ENCODE data around the gene FOXO1.
"Not testable (repeated sequence)": the region's sequence is repeated elsewhere in the genome, so short reads cannot be mapped to it uniquely, and the experiment has no call there.

FOXO1 gene

DNA sequence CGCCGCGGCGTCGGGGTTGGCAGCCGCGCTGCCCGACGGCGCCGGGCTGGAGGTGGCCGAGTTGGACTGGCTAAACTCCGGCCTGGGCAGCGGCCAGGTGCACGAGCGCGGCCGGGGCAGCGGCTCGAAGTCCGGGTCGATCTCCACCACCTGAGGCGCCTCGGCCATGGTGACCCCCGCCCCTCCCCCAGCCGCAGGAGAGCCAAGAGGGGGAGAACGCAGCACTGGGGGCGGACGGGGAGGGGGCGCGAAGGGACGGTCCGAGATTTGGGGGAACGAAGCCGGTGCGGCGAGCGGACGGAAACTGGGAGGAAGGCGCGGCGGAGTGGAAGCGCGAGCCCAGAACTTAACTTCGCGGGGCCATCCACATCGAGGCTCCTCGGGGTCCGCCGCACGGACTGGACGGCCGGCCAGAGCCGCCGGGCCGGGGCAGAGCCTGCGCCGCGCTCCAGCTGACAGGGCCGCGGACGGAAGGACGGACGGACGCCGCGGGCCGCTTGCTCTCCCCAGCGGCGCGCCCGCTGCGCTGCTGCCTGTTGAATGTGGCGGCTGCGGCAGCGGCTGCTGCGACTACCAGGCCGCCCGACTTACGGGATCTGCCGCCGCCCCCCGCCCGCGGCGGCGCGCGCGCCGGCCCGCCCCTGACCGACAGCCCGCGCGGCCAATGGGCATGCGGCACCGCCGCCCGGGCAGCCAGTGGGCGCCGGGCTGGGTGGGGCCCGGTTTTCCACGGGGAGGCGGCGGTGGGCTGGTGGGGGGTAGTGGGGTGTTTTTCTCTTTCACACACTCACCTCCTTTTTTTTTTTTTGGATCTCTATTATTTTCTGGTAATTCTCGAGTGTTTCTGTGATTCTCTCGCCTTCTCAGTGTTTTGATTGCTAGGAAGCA is at the start of gene FOXO1:
FOXO1 (minus strand) TSS at position 597 of the 888 bp plus-strand sequence; CDS start at position 168, 429 bp downstream.
- peak; percentile 74 to 84 (median 76) for DNase-seq (ENCODE audit: low read depth in 3 of 3)

DNA sequence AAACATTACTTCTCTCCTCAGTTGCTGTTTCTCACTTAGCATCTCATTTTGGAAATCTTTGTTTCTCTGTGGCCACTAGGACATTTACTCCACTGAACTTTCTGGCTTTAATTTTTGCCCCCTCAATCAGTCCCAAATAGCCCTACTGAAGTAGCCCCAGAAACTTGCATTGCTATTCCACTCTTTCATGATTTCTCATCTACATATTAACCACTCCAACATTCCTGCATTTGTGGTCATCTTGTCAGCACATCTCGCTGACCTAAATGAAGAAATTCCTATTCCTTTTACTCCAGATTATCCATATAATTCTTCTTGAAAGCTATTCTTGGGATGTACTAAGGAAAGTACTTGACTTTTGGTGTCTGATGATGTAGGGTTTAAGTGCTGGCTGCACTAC is 48.0 kb upstream of the FOXO1 start:
- not testable (repeated sequence) for DNase-seq (ENCODE audit: low read depth in 3 of 3)

DNA sequence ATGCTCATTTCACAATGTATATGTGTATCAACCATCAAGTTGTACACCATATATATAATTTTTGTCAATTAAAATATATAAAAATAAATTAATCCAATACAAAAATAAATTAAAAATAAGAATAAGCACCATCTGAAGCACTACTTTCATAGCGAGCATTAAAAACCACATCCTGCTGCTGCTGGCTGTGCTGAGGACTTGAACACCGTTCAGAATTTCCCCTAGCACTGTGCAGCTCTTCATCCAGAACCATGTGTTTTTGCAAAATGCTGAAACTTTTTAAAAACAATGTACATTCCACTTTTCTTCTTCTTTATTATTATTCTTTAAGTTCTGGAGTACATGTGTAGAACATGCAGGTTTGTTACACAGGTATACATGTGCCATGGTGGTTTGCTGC is 40.0 kb upstream of the FOXO1 start:
- no peak for DNase-seq (ENCODE audit: low read depth in 3 of 3)

DNA sequence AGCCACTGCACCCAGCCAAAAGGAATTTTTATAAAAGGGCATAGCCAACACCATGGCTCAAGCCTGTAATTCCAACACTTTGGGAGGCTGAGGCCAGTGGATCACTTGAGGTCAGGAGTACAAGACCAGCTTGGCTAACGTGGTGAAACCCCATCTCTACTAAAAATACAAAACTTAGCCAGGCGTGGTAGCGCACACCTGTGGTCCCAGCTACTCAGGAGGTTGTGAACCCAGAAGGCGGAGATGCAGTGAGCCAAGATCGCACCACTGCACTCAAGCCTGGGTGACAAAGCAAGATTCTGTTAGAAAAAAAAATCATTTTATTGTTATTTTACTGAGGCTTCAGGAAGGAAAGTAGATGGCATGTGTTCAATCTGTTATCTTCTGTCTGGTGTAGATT is 31.3 kb upstream of the FOXO1 start:
- DNase-seq (ENCODE audit: low read depth in 3 of 3), result no peak

DNA sequence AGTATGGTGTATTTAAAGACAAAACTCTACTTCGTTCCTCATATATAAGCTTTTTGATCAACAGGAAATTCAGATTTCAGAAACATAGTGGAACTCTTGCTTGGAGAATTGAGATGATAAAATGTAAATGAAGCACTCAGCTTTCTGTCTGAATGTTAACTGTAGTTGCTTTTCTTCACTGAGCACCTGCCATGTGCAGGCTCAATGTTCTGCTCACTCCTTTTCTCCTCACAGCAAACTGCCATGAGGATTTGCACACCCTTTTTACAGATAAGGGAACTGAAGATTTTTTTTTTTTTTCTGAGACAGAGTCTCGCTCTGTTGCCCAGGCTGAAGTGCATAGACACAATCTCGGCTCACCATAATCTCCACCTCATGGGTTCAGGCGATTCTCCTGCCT is 28.0 kb upstream of the FOXO1 start:
- DNase-seq (ENCODE audit: low read depth in 3 of 3), result no peak

DNA sequence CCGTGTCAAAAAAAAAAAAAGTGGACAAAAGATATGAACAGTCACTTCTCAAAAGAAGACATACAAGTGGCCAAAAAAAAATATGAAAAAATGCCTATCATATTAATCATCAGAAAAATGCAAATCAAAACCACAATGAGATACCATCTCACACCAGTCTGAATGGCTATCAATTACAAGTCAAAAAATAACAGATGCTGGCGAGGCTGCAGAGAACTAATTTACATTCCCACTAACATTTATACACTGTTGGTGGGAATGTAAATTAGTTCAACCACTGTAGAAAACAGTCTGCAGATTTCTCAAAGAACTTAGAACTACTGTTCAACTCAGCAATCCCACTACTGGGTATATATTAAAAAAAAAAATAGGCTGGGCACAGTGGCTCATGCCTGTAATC is 26.5 kb upstream of the FOXO1 start:
- DNase-seq (ENCODE audit: low read depth in 3 of 3), result no peak

DNA sequence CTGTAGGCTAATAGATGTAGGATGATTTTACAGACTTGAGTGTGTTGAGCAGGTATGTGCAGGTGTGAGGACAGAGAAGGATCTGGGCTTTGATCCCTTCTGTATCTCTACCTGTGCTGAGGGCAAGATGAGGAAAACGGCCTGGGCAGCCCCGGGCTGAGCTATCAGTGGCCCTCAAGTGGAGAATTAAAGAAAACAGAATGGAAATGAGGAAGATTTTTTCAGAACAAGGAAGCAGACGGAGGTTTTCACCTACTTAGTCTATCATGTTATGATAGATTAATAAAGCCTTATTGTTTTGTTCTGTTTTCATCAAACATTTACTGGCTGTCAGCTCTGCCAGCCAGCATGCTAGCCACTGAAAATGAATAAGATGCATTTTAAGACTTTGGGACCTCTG is 22.3 kb upstream of the FOXO1 start:
- no peak for DNase-seq (ENCODE audit: low read depth in 3 of 3)

DNA sequence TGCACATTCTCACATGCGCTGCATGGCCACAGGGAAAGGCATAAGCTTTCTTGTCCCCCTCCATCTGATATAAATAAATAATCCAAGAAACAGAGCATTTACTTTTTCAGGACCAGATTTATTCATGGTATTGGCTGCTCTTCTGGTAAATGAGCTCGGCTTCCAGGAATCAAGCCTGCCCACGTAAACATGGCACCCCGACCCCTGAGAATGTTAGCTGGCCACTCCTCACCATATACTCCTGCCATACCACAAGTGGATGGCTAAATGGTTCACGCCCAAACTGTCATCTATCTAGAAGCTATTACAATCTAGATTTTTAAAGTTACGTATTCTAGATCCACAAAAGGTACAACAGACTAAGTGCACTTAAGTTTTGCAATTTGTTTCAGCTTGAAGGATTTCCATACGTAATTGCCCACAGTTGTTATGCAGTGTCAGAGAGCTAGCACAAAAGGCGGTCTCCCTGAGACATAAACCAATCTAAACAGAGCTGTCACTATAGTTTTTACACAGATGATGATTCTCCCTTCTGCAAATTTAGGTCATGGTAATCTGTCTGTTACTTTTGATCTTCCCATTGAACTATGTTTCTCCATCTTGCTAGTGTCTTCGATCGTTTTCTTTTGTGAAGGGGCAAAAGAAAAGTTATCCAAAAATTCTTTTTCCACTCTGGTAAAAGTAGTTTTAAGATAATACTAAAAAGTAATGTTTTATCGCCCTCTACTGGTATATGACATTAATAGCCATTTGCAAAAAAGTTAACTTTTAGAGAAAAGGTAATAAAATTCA is 16.2 kb upstream of the FOXO1 start:
- no peak for DNase-seq (ENCODE audit: low read depth in 3 of 3)

DNA sequence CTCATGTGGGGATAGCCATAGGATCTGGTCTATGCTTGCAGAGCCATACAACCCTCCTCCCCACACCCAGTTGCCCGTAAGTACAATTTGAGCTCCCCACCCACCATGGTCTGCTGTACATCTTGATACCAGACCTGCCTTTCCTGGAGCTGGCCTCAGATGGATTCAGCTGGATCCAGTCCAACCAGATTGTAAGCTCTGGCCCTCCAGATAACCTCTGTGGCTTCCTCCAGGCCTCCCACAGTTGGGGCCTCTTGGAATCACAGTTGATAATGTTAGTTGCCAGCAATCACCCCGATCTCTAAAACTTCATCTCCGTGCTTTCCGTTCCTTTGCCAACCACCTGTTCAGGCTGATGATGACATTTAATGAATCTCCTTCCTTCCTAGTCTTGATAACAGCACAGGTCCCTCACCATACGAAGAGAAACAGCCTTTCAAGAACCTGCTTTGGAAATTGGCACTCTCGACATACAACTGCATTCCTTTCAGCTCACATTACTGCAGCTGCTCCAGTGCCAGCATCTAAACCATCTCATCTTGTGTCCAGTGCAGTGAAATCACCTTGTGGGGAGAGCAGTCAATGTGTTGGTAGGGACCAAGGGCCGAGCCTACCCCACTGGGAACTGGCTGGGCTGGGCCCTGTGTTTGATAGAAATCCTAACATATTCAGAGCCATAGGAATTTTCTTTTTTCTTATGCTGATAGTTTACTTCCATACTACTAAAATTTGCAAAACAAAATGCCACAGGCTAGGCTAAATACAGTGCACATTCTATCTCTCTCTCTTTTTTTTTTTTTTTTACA is 15.1 kb upstream of the FOXO1 start:
- DNase-seq (ENCODE audit: low read depth in 3 of 3), result no peak

DNA sequence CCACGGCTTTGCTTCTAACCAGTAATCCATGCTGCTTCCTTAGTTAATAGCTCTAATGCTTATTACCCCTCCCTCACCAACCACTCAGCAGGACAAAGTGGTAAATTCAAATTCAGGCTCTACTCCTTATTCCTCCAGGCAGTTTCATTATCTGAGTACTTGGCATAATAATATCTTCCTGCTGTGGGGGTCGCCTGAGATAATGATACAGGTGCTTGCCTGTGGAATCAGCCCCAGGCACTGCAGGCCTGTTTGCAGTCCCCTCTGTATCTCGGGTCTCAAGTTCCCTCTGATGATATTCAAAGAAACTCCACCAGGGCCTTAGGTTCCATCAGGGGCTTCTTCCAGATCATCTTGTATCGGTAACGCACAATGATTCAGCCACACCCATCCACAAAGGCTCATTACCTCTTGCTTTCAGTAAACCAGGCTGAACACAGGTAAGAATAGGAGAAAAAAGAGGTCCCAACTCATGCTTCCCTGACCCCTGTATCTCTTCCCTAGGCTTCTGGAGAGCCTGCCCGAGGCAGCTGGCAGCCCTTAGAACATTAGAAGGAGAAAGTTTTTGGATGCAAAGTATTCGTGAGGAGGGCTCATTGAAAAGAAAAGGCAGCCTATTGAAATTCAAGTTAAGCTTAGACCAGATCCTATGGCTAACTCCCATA is 14.3 kb upstream of the FOXO1 start:
- DNase-seq (ENCODE audit: low read depth in 3 of 3), result no peak

DNA sequence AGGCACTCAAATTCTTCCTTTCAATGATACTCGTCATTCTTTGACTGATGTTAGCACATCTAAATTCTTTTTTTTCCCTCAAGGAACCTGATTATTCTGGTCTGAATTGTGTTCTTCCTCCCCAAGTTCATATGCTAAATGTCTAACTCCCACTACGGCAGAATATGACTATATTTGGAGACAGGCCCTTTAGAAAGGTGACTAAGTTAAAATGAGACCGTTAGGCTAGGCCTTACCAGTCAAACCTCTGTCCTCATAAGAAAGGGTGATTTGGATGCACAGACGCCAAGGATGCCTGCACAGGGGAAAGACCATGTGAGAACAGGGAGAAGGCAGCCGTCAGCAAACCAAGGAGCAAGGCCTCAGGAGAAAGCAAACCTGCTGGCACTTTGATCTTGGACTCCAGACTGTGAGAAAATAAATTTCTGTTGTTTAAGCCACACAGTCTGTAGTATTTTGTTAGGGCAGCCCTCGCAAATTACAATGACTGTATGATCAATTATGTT is 13.1 kb upstream of the FOXO1 start:
- DNase-seq (ENCODE audit: low read depth in 3 of 3), result no peak

DNA sequence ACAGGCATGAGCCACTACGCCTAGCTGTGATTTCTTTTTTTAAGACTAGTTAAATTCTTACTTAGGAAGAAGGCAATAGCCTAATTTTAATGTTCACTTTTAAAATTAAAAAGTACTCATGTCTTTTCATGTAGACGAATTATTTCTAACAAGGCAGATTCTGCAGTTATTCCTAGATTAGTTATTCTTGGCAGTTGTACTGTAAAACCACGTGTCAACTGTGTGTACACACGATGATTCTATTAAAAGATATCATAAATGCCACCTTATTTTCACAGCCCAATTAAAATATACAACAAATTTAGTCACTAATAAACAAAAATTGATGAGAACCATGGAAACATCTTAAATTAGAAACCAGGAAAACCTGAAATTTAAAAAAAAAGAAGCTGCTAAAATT is 10.6 kb upstream of the FOXO1 start:
- DNase-seq (ENCODE audit: low read depth in 3 of 3), result no peak

DNA sequence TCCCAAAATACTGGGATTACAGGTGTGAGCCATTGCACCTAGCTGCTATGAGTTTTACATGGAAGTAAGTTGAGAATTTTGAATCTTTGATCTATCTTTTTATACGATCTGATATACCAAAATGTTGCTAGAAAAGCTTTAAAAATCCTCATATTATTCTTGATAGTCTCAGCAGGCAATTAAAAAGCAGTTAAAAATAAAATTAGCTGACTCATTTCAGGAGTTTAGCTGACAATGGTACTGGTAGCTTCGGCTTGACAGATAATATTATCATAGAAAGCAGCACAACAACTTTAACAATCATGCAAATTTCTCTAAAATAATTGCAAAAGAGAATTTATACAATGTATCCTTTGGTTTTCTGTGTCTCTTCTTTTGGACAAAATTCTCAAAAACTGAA is 9.6 kb upstream of the FOXO1 start:
- DNase-seq (ENCODE audit: low read depth in 3 of 3), result no peak

DNA sequence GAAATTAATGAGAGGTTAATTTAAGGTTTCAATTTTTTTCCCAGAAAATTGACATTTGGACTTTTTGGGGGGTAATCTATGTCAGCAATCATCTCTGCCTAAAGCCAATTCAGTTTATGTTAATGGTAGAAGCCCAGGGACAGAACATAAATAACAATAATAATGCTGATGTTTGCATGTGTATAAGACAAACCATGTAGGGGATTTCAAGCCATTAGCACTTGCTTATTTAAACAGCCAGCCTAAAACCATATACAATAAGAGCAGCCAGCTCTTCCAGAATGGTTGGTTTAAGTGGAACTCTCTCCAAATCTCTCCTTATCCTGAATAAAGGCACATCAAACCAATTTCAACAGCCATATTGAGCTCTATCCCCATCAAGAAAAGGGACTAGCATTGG is 7.0 kb upstream of the FOXO1 start:
- no peak for DNase-seq (ENCODE audit: low read depth in 3 of 3)

DNA sequence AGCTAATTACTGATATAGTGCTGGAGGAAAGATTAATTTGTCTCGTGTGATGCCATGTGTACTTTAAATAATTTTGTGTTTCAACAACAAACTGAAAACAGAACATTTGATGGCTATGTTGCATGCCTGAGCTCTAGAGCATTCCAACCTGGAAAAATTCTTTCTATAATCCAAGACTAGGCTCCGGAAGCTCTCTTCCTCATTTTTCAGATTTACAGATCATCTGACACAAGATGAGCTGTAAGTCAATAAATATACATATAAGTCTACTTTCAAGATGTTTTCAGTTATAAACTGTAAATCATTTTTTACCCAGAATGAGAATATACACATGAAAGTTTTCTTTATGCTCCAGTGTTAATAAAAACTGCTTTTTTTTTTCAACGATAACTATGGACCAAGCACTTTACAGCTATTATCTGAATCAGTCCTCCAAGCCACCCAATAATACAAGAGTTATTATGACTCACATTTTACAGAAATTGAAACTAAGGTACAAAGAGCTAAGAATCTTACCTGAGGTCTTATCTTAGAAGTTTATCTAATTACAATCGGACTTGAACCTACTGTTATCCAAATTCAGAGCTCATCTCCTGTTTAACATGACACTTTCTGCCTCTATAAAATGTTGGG is 6.4 kb upstream of the FOXO1 start:
- no peak for DNase-seq (ENCODE audit: low read depth in 3 of 3)

DNA sequence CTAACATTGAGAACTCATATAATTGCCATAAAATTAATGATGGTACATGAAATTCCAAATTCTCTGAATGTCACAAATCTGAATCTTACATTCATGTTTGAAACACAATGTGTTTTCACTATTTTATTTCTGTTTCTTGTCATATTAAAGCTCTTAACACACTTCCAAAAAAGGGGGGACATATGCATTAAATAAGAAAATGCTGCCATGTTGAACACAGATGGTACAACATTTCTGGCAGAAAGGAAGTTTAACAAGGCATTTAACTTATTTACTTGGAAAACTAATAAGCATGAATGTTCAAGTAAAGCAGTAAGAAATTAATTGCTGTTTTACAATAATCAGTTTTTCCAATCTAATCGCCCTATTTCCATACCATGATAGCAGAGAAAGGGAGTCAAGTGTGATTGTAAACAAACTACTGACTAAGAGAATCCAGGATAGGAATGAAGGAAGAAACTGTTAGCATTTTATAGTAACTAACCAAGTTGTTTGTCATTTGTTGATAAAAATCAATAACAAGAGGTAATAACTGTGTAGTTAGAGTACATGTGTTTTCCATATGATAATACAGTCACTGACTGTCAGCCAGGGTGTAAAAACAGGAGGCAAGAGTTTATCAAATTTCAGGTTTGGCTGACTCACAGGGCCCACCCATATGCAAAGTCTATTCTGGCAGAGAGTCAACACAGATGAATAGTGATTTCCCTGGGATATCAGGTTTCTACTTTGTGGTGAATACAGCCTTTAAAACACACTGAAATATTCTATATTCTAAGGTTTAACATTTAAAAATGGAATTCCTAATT is 5.7 kb upstream of the FOXO1 start:
- no peak for DNase-seq (ENCODE audit: low read depth in 3 of 3)

DNA sequence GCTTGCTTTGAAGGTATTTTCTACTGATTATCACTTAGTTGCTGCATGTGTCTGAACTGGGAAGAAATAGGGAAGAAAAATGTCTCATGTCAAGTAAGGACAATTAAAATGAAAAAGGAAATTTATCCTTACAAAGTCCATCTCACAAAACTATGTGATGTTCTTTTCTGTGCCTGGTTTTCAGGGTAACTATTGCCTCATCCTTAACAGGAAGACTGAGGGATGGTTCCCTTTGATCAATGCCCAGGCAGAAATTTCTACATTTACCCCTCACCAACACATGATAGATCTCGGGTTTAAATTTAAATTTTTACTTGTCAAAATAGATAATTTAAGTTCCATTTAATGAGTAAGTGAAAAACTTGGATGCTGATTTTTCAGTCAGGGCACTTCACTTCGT is 3.9 kb upstream of the FOXO1 start:
- no peak for DNase-seq (ENCODE audit: low read depth in 3 of 3)

DNA sequence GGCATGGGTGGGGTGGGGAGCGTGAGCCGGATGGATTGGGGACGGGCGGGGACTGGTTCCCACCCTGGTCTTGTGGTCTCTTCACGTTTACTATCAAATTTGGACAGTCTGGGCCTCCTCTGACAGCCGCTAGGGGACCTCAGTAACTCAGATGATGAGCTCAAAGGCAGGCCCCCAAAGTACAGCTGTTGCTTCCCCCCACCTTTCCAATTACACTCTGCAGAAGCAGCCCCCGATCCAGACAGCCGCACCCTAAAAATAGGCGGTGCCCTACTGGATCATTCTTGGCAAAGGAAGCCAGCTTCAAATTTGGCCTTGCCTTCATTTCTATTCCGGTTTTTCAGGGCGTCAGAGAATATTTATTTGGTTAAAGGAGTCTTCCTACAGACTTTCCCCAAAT is 1.9 kb upstream of the FOXO1 start:
- no peak for DNase-seq (ENCODE audit: low read depth in 3 of 3)

DNA sequence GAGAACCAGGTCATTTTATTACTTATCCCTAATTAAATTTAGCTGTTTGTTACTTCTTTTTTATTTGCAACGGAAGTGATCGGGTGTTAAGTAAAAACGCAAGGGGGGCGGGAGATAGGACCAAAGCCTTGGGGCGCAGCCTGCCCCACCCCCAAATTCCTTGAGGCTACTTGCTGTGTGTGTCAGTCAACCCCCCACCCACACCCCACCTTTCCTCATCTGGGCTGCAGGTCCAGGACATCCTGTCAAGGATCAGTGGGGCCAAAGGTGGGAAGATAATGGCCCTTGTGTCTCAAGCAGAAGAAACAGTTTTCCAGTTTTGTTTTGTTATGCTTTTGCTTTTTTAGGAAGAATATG is 1.2 kb upstream of the FOXO1 start:
- DNase-seq (ENCODE audit: low read depth in 3 of 3), result no peak

DNA sequence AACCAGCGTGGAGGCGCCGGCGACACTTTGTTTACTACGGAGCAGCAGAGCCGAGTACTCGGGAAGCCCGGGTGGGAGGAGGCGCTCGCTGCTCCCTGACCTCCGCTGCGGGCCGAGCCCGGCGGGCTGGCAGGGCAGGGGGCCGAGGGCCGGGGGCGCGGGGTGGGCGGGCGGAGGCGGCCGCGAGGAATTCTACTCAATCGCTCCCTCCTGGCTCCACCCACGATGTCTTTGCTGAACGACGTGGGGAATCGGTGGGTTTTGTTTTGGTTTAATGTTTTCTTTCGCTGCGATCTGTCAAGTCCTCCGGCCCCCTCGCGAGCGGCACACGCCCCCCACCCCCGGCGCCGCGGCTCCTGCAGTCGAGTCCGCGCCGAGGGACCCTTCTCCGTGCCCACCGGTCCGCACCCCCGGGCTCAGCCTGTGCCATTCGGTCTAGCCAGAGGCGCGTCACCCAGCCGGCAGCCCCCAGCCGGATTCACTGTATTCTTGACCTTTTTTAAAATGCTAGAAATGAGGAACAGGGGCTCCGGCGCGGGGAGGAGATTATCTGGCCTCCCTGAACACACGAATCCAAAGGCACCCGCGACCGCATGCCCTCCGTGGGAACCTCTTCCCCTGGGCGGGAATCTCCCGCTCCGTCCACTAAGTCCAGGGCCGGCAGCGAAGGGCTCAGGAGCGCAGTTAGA is 636 bp upstream of the FOXO1 start:
- DNase-seq (ENCODE audit: low read depth in 3 of 3), result no peak
